Hippocampal formation (tissue), 2 donors: Measurements from ENCODE around the gene TOP3B.

Experiments
- DNase-seq, 2 donors: peaks; one replicate each; lab custom pipeline; 2025; lab: John Stamatoyannopoulos, UW

TOP3B gene

DNA sequence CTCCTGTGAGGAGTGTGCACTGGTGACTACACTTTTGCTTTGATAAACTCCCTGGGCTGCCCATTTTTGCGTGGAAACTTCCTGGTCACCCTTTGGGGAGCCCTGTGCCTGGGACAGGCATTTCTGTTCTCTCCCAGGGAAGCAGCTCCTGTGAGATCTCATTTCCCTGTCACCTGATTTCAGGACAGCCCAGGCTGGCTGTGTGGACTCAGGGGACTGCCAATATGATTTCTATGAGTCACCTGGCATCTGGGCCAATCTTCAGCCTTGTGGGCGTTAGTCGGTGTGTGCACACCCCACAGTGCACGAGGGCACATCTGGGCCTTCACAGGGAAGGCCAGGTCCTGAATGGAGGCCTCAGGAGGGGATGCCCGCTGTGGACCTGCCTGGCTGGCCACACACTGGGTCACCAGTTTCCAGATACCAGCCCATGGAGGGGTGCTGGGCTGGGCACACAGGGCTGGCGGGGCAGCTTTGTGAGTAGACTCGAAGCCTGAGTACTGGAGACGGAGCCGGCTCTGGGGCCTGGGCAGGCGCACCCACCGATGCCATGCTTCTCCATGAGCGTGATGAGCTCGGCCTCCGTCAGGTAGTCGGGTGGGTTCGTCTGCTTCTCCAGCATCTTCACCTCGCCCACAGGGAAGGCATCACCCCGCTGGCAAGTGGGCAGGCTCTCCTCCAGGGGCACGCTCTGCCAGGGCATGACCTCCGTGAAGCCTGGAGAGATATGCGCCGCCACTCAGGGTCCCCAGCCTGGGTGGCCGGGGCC, 20.5 kb downstream of the TOP3B start:
- no peak for DNase-seq

DNA sequence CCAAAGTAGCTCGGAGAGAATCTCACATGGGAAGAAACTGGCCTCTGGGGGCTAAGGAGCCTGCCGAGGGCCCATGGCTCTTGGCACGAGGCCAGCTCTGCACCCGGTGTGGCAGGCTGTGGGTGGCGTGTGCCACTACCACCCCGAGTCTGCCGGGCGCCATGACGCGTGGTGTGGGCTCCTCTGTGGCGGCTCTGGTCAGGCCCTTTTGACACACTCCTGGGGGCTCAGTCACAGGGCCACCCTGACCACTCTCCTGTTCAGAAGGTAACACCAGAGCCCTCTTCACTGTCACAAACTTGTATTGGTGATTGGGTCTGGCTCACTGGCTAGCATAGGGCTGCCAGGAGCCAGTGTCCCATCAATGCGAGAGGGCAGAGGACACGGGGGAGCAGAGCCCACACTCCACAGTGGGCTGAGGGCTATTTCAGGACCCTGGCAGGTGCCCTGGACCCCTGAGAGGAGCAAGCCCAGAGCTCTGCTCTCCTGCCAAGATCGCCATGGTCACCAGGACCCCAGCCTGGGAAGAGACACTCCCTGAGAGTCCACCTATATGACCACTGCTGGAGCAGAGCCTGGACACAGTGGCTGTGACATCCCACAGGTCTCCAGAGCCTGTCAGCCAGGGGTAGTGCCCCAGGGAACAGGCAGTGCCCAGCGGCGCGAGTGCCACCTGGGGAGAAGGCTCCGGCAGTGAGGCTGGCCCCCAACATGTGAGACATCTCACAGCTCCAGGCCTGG, 21.3 kb downstream of the TOP3B start:
- DNase-seq: no peak

DNA sequence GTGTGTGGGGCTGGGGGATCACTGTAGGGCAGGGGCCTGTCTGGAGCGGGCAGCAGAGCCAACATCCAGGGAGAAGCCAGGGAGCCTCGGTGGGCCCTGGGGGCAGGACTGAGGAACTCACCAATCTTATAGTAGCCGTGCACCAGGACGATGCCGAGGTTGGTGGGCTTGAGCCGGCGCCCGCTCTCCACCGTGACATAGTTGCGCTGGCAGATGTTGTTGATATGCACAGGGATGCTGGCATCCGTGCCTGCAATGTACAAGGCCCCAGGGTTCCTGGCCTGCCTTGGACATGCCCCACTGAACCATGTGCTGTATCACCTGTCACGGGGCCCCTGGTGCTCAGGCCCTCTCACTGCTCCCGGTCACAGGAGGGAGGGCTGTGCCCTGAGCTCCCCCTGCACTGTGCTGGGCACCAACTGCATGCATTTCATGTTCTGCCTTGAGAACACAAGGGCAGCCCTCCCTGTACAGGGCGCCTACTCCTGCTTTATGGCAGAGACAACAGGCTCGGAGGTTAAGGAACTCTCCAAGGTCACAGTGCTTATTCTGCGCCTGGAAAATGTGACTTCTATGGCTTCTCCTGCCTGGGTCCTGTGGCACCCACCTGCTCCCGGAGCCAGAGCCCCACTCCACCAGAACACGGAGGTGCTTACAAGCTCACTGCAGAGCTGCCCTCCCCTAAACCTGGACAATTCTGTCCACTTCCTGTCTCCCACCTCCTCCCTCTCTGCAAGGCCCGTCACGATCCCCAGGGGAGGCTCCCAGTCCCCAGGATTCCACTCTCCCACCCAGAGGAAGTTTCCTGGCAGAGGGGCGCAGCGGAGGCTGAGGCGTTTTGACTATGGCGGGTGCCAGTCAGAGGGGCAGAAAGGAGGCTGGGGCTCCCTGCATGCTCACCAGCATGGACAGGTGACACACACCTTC, 22.1 kb downstream of the TOP3B start:
- DNase-seq: no peak

DNA sequence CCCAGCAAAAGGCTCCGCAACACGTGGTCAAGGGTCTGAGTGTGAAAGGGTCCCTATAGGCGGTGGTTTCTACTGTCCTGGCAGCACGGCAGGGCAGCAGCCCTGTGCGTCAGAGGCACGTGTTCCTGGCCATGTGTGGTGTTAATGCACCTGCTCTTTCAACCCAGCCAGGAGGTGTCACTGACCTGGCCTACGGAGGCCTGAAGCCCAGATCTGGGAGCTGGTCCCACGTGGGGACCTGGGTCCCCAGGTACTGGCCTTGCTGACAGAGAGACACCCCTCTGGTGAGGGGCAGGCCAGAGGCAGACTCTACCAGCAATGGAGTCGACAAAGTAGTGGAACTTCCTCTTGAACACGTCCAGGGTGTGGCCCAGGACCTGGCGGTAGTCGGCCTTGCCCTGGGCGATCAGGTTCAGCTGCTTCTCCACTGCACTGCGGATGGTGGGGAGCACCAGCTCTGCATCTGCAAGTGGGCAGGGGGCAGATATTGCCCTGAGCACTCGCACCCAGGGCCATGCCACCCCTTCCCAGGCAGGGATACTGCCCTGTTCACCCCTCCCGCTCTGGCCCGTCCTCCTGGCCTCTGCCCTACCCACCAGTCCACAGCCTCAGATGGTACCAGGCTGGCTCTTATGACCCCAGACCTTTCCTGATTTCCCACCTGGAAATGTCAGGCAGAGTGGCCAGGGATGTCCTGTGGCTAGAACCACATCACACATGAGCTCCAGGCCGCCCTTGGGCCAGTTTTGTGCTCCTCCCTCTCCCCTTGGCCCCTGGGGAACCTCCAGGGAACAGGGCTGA, 23.1 kb downstream of the TOP3B start:
- no peak for DNase-seq

DNA sequence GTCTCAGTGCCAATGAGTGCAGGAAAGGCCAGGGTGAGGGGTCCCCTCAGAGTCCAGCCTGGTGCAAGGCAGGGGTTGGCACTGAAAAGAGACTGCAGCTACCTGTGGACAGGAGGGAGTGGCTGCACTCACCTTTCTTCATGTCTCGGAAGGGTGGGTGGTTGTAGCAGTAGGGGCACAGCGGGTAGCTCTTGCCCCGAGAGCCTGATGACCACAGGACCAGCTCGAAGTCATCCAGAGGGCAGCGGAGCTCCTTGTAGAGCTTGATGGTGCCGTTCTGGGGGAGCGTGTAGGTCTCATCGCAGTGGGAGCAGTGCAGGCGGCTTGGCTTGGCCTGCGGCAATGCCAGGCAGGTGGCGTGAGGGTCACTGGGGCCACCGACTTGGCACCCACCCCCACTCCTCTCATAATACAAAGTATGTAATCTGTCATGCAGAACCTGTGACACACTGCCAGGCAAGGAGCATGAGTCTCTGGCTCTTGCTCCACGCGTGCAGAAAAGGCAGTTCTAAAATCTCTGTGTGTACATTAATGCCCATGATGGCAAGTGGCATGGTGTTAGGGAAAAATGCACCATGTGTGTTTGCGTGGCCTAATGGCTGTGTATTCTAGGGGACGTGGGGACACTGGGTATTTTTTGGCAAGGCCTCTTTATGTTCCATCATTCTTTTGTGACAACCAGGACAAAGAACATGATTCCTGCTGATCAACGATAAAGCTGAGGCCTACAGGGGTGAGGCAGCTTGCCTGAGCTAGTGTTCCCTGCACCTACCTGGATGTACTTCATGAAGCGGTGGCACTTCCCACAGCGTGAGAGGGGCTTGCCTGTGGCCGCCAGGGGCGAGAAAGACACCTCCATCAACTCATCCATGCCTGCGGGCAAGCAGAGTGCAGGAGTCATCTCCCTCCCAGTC, 24.0 kb downstream of the TOP3B start:
- no peak for DNase-seq

DNA sequence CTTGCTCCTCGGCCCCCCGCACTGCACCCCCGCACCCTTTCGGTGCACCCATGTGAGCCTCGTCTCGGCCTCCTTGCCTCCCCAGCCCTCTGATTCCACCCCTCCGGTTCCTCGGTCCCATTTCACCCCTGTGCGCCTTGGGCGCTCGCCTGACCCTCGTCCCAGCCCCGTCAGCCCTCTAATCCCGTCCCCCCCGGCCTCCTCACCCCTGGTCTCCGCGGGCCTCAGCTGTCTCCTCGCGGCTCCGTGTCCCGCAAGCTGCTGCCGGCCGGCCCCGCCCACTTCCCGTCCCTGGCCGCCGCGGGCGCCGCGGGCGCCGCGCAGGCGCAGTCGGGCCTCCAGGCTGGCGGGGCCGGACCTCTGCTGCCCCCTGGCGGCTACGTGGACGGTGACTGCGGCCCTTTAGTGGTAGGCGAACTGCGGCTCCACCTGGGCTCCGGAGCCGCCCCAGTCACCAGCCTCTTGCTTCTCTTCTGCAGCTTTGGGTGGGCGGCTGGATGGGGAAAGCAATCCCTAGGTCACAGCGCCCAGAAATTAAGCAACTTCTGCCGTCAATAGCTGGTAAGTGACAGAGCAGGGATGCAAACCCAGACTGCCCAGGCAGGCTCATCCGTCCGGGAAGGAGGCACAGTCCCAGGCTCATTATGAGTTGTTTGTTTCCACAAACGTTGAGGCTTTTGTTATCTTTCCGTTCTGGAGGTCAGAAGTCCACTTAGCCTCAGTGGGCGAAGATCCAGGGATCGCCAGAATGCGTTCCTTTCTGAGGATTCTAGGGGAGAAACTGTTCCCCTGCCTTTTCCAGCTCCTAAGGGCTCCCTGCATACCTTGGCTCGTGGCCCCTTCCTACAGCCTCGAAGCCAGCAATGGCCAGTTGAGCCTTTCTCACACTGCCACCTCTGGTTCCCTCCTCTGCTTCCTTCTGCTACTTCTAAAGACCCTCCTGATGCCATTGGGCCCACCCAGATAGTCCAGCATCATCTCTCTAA, 29.7 kb downstream of the TOP3B start, which contains the start of gene PPM1F:
Gene PPM1F, minus strand, starts transcription at position 263 of the 986 bp plus-strand sequence. CDS start 6,800 bp downstream, outside the sequence.
- peak; percentile 62 to 78 for DNase-seq

DNA sequence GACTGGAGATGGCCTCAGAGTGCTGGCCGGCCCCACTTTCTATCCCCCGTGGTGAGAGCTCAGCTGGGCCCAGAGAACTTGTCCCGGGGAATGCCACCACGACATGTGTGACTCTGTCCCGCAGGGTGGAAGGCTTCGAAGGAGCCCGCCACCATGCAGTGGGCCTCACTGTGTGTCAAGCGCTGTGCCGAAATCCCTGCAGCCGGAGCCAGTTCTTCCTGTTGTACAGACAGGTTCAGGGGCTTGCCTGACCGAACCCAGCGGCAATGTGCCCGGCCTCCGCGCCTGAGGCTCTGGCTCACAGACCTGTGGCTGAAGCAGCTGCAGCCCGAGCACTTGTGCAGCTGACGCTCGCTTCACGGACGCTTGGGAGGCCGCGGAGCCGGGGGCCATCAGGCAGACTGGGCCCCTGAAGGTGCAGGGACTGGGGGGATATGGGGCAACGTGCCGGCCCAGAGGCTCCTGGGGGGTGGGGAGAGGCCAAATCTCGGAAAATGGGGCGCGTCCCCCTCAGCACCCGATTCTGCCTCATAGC, 30.6 kb downstream of the TOP3B start:
- peak in 1 of 2 donors; percentile 22 for DNase-seq

DNA sequence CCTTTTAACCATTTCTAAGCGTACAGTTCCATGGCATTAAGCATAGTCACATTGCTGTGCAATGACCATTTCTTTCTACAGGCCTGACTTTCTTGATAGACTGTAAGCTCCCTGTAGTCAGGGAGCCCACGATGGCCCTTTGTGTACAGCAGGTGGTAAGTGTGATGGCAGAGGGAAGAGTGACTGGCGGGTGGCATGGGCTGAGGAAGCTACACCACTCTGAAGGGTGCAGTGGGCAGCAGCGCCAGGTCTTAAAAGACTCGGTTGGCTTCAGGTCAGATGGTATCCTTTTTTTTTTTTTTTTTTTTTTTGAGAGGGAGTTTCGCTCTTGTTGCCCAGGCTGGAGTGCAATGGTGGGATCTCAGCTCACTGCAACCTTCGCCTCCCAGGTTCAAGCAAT, 31.5 kb downstream of the TOP3B start:
- DNase-seq: no peak

DNA sequence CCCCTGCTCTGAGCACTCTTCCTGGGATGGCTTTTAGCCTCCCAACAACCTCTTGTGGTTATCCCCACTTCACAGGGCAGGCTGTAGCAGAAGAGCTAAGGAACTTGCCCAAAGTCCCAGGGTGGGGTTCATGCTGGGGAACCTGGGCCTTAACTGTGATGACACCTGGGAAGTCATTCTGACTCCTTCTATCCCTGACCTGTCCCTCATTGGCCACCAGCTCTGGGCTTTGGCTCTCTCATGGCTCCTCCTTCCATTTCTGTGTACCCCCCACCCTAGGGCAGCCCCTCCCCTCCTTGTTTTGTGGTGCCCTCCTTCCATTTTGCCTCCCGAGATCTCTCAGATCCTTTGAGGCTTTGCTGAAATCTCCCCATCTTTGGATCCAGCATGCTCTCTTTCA, 32.6 kb downstream of the TOP3B start:
- DNase-seq: no peak

DNA sequence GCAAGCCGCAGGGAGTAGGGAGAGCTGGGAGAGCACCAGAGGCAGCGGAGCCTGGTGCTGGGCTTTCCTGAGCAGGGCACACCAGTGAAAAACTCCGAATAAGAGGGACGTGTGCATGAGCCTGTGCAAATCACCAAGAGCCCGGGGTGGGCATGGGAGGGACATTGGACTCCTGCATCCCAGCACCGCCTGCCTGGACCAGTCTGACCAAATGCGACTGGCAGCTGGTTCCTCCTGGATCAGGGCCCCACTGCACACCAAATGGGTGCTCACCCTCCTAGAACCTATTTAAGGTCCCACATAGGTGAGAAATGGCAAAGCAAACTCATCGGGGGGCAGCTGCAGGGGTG, 33.0 kb downstream of the TOP3B start:
- DNase-seq: no peak

DNA sequence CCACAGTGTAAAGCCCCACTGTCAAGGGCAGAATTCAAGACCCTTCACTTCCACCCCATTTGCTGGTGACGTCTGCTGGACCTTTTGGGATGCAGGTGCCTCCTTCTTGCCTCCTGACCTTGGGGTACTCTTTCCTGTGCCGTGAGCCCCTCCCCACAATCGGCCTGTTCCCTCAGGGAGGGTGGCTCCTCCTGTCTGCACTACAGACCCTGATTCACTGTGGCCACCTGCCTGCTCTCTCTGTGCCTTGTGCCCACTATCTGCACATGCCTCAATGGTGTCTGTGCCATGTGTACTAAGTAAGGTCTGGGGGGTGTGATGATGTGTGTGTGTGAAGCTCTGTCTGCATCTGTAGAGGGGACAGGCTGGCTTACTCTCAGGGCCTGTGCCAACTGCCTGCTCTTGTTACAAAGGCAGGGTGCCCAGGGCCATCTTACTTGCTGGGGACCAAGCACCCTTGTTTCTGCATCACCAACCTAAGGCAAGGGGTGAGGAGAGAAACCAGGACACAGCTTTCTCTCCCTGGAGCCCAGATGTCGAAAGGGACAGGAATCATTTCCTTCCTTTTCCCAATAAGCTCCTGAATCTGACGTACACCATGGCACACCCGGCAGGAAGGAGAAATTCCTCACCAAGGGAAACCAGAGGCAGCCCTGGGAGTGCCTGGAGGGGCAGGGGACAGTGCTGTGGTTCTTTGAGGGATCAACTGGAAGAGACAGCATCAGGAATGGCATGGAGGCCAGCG, 33.6 kb downstream of the TOP3B start:
- DNase-seq: no peak

DNA sequence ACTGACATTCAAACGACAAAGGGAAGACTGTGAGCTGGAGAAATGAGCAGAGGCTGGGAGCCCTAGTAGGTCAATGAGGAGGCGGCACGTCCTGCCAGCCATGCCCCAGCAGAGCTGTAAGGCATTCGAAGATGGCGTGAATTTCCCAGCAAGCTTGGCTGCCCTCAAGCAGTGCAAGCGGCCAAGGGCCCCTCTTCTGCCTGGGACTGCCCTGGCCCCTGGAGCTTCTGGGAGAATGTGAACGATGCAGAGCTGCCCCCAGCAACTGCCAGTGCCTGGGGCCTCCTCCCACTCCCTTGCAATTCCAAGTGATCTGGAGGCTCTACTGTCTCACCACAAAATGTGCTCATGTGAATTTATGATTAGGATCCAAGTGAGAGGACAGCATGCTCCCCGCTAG, 34.2 kb downstream of the TOP3B start:
- DNase-seq: no peak

DNA sequence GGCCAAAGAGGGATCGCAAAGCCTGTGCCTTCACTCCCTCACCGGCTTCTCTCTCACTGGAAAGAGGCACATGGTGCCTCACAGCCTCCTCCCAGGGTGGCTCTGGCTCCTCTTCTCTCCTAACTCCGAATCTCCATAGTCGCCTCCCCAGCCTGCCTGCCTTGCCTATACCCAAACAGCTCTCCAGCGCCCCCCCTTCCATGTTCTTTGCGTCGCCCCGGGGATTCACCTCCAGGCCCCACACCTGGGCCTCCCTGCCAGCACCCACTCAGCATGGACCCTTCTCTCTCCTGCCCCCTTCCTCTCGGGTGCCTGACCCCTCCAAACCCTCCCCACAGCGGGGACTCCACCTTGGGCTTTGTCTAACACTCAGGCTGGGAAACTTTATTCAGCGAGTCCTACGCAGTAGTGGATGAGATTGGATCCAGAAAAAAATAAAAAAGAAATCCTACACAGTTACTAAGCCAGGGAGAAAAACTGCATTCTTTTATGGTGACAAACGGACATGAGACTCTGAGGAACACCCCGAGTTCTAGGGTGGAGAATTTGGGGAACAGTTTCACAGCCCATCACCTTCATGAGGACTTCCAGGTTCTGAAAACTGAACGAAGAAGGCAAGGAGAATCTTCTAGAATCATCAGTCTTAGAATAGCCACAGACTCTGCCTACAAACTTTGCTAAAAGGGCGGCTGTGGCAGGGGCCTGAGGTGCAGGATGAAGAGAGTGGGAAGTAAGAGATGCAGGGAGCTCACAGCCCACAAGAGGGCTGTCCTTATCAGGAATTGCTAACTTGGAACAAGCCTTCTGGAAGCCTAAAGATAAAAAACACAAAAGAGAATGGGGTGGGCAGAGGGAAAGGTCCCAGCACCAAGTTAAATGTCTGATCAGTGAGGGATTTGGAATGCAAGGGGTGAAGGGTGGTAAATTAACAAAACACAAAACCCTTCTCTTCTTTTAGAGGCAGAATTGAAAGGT, 35.3 kb downstream of the TOP3B start:
- no peak for DNase-seq

DNA sequence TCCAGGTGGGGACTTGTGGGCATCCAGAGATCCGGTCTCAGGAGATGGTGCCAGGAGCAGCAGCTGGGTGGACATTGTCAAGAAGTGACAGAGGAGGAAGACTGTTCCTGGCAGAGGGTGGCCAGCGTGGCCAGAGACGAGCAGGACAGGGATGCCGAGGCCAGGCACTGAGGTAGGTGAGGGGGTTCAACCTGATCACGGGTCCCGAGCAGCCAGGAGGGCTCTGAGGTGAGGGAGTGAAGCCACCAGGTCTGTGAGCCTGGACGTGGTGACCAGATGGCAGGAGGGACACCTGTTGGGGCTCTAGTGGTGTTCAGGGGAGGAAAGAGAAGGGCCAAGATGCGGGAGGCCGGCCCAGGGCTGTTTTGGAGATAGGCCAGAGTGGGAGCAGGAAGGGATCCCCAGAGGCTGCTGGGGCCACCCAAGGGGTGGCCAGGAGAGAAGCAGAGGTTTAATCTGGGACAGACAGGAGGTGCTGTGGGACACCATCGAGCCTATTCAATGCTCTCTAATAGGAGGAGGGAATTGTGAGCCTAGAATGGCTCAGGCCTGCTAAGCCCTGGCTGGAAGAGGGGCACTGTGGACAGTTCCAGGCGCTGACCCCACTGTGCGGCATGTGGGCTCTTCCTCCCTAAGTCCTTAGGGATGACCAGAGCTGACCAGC, 36.2 kb downstream of the TOP3B start:
- no peak for DNase-seq

DNA sequence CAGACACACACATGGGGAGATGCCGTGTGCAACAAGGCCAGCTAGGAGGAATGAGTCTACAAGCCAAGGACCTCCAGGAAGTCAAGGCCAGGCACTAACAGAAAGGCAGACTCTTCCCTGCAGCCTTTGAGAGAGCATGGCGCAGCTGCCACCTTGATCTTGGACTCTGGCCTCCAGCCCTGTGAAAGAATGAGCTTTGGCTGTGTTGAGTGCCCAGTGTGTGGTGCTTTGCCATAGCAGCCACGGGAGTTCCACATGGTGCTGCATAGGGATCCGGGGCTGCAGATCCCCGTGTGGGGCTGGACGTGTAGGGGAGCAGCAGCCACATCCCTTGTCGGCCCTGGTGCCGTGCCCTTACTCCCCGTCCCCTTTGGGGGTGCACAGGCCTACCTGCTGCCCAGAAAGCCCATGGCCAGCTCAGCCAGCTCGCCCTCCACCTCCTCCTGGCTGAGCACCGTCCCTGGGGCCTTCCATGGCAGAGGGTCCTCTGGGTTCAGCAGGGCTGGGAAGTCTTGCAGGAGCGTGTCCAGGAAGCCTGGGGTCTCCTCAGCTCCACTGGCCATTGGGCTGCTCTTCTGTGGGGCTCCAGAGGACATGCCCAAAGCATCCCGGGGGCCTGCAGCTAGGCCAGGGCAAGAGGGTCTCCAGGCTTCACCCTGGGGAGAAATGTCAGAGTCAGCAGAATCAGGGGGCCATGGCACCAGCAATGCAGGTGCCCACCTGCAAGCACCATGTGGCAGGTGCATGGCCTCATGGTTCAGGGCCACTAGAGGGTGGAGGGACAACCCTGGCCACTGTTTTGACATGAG, 36.9 kb downstream of the TOP3B start:
- peak in 1 of 2 donors; percentile 10 for DNase-seq

DNA sequence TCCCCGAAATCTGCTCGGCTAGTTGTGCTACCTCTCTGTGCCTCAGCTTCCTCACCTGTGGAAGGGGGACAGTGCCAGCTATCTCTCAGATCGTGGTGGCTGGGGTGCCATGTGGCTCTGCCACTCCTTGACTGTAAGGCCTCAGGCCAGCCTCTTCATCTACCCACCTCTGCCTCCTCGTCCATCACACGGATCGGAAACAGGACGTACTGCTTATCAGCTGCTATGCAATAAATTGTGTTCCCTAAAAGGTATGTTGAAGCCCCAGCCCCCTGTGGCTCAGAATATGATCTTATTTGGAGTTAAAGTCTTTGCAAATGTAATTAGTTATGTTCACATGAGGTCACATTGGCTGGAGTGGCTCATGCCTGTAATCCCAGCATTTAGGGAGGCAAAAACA, 37.7 kb downstream of the TOP3B start:
- no peak for DNase-seq
